ENCODE measurements around the gene PIEZO1.
"Not testable (repeated sequence)": the region's sequence is repeated elsewhere in the genome, so short reads cannot be mapped to it uniquely, and the experiment has no call there.

Gene PIEZO1

DNA sequence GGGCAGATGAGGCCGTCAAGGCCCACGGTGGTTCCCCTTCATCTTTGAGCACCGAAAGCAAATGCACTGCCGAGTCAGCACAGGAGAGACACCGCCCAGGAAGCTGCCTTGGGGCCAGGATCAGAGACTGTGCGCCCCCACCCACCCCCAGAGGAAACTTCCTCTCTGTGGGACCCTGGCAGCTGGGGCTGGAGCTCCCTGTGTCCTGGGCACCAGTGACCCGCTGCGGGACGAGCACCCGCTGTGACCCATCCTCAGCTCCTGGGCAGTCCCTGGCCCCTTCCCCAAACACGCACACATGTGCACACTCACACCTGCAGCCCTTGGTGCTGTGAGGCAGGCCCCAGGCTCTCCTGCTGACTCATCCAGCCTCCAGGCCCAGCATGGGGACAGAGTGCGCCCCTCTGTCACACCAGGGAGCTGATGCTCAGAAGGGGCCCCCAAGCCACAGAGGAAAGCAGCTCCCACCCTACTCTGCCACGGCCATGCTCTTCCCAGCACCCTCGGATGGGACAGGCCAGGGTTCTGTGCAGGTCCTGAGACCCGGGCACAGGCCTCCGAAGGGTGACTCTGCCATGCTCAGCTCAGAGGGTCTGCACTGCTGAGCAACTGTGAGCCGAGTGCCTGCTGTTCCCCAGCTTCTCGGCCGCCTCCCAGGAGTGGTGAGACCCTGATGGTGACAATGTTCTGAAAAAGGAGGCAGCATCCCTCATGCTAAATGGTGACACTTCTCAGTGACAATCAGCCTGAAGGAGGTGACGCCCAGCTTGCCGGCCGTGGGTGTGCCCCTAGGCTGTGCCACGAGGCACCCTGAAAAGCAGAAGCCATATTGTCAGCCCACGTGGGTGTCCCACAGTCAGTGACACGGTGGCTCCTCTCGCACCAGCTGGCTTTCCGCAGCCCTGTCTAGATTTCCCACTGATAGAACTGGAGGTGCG is 3.6 kb downstream of the PIEZO1 start:
- no peak for DNase-seq

DNA sequence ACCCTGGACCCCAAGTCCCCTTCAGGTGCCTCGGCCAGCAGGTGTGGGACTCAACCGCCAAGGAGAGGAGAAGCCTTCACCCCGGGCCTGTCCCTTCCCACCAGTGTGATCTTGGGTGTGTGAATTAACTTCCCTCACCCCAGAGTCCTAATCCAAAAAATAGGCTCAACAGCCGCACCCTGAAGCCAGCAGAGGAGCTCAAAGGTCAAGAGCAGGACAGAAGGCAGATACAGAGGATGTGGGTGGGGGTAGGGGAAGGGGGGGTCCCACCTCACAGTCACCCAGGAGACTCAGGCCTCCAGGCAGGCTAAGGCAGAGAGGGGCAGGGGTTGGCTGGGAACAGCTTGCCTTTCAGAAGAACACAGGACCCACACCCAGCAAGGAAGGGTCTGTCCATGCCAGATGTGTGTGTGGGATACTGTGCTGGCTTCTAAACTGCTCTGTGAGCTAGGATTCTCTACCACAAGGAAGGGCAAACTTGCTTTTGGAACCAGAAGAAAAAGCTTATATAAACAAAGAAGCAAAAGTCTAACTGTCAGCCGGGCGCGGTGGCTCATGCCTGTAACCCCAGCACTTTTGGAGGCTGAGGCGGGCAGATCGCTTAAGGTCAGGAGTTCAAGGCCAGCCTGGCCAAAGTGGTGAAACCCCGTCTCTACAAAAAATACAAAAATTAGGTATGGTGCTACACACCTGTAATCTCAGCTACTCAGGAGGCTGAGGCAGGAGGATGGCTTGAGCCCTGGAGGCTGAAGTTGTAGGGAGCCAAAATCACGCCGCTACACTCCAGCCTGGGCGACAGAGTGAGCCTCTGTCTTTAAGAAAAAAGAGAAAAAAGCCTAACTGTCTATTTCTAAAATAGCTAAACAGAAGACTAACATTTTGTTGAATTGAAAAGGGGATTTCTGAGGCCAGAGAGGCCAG is 4.6 kb downstream of the PIEZO1 start:
- DNase-seq: no peak

DNA sequence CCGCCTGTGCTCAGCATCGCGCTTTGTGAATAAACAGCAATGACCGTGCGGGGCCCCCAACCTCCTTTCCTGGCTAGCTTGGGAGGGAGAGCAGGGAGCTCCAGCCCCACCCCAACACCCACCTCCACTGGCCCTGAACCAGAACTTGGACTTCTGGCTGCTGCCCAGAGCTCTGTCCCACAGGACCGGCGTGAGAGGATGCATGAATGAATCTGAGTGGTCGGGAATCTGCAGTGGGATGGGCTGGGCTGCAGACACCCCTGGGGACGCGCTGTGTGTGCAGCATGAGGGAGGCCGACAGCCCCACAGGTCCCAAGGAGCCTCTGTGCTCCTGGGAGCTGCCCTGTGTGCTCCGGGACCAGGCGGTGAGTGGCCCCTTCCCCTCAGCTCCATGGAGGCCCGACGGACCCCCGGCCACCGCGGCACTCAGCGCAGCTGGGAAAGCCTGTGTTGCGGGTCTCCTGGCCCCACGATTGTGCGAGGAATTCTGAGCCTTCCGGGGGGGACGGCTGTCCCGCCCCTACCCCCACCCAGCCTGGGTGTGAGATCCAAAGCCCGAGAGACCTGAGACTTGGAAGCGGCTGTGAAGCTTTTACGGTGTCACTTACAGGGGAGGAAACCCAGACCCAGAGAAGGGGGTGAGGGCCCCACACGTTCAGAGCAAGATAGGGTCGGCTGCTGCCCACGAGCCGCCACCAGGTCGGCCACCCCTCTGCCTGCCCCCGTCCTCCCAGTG is 5.4 kb downstream of the PIEZO1 start:
- no peak for DNase-seq

DNA sequence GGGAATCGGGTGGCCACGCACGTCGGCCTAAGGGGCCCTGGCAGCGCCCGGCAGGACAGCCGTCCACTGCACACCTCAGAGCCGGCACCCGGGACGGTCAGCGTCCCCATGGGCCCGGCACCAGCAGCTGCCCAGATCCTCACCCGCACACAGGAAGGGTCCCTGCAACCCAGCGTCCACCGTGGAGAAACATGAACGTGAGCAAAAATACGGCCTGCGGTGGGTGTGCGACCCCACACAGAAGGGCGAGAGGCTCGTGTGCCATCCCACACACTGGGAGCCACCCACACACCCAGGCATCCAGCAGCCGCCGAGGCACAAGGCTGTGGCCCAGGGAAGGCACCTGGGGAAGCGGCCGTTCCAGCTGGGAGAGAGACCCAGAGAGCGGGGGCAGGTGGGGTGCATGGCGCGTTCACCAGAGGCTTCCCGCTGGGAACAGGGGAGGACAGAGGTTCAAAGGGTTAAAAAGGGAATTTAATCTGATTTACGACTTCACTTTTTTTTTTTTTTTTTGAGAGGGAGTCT is 6.4 kb downstream of the PIEZO1 start:
- DNase-seq: no peak

DNA sequence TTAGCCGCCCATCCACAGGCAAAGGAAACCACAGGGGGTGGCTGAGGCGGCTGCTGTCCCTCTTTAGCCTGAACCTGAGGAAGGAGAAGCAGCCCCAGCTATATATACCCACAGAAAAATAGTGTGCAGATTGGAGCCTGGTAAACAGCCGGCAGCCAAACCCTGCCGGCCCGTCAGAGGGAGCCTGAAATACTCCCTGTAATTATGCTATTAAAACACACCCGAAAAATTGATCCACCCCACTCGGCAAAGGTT is 6.8 kb downstream of the PIEZO1 start:
- no peak for DNase-seq

DNA sequence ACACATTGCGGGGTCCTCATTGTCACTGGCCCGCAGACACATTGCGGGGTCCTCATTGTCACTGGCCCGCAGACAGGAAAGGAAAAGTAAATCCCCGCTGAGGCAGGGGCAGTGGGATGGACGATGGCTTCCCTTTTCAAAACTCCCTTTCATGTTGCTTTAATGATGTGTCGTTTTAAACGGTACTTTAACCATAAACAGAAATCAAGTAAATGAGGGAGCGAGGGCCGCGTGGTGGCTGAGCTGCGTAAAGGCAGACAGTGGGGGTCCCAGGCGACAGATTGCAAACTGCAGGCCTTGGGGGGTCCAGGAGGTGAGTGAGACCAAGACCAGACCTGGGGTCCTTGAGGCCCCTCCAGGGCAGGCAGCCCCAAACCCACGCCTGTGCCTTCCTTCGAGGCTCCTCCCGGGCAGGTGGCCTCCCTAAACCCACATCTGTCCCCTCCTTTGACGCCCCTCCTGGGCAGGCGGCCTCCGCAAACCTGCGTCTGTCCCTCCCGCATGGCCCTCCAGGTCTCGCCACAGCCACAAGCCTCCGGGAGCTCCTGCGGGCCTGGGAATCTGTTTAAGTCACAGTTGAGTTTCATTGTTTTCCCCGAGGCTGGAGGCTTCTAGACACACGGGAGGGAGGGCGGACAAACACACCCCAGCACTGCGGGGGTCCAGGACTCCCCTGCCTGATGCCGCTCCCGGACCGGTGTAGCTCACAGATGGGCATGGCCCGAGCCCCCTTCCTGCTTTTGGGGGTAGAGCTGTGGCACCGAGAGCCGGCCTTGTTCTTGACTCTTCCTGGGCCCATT is 7.3 kb downstream of the PIEZO1 start:
- DNase-seq: no peak

DNA sequence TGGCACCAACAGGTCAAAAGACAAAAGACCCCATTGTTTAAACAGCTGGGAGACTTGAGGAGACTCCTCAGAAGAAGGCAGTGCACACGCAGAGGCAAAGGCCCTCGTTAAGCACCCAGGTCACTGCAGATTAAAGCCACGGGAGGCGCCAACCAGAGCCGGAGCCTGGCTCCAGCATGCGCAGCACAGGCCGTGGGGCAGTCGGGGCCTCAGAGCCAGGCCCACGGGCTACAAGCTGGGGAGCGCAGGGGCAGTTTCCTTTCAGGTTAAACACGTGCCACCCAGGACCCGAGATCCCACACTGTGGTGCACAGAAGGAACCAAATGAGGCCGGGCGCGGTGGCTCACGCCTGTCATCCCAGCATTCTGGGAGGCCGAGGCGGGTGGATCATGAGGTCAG is 9.2 kb downstream of the PIEZO1 start:
- DNase-seq: no peak

DNA sequence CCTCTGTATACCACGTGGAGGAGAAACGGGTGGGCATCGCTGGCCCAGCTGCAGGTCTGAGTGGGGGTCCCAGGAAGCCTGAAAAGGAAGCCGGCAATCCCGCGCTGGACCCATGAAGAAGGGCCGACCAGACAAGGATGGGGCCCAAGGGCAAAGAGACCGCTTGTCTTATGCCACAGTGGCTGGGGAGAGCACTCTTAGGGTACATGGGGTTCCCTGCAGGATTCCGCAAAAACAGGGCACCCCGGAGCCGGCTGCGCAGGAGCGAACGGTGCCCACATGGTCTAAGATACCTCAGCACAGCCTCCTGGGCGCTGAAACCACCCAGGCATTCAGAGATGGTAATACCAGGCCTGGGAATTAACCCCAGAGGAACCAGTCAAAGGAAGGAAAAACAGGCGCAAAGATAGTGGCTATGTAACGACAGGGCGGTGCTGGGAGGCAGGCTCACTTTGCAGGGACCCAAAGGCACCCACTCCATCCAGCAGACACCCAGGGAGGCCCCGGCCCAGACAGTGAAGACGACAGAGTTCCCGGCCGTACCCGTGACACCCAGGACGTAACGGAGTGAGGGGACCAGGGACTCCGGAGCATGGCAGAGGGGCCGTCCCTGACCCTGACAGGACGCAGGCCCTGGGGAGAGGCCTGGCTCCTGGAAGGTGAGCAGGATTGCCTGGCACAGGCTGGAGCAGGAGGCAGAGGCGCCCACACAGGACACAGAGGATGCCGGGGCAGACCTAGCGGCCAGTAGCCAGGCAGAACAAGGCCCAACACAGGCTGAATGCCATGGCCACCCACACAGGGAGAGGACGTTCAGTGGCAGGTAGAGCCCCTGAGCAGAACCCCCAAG is 10.3 kb downstream of the PIEZO1 start:
- no peak for DNase-seq

DNA sequence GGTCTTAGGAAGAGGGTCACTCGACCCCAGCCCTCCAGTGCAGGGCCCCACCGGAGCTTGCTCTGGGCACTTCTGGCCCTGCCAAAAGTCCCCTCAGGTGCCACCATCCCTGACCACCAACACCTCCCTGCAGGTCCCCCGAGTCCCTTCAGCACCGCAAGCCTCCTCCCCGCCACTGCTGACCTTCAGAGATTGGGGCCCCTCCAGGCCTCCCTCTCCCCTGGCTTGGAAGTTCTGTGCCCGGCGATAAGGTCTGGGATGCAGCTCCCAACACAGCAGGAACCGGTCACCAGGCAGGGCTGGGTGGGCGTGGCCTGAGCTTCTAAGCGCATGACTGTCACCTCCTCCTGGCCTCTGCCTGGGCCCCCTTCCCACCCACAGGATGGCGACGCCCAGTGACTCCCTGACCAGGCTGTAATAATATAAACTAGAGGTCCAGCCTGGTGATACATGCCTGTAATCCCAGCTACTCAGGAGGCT is 11.2 kb downstream of the PIEZO1 start:
- no peak for DNase-seq

DNA sequence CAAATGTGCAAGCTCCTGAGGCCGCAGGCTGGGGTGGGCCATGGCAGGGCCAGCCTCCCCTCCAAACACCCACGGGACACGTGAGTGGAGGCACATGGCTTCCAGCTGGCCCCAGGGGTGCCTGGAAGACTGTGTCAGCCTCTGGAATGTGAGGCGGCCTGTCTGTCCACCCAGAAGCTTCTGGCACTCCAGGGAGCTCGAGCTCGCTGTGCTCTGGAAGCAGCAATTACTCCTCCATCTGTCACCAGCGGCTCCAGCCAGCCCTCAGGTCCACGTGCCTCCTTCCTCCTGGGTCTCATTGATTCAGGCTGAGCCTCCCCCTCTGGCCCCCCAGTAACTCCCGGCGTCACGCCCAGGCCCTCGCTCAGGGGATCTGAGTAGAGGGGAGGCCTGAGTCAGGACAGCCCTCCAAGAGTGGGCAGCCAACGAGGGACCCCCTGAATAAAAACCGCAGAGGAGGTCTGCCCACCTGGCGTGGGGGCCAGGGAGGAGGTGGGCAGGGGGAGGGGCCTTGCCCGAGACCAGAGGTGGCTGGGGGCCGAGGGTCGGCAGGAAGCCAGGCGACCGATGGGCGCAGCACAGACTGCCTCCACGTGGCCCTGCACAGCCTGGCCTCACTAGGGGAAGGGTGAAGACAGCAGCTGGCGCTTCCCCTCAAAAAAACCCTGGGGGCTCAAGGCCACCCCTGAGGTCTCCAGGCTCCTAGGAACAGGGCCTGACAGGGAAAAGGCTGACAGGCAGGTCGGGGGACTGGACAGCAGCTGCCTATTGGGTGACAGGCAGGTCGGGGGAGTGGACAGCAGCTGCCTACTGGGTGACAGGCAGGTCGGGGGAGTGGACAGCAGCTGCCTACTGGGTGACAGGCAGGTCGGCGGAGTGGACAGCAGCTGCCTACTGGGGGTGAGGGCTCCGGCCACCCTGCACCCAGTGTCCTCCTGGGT is 11.9 kb downstream of the PIEZO1 start:
- DNase-seq: no peak

DNA sequence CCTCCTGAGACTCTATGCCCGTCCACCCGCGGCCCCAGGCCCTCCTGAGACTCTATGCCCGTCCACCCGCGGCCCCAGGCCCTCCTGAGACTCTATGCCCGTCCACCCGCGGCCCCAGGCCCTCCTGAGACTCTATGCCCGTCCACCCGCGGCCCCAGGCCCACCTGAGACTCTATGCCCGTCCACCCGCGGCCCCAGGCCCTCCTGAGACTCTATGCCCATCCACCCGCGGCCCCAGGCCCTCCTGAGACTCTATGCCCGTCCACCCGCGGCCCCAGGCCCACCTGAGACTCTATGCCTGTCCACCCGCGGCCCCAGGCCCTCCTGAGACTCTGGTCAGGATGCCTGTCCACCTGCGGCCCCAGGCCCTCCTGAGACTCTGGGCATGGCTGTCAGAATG is 13.2 kb downstream of the PIEZO1 start:
- not testable (repeated sequence) for DNase-seq

DNA sequence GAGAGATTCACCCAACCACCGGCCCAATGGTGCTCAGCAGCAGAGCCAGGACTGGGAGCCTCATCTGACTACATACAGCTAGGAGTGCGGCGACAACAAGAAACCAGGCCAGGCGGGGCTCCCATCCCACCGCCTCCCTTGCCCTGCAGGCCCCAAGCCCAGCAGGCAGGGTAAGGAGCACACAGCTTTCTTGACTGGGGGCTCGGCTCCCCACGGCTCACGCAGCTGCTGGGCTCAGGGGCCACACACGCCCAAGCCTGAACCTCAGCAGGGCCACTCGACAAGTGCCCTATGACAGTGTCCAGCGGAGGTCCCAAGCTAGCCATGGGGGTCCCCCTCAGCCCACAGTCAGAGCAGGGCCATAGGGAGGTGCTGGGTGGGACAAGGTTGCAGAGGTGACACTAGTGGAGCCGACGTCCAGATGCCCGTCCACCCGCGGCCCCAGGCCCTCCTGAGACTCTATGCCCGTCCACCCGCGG is 13.7 kb downstream of the PIEZO1 start:
- DNase-seq: no peak

DNA sequence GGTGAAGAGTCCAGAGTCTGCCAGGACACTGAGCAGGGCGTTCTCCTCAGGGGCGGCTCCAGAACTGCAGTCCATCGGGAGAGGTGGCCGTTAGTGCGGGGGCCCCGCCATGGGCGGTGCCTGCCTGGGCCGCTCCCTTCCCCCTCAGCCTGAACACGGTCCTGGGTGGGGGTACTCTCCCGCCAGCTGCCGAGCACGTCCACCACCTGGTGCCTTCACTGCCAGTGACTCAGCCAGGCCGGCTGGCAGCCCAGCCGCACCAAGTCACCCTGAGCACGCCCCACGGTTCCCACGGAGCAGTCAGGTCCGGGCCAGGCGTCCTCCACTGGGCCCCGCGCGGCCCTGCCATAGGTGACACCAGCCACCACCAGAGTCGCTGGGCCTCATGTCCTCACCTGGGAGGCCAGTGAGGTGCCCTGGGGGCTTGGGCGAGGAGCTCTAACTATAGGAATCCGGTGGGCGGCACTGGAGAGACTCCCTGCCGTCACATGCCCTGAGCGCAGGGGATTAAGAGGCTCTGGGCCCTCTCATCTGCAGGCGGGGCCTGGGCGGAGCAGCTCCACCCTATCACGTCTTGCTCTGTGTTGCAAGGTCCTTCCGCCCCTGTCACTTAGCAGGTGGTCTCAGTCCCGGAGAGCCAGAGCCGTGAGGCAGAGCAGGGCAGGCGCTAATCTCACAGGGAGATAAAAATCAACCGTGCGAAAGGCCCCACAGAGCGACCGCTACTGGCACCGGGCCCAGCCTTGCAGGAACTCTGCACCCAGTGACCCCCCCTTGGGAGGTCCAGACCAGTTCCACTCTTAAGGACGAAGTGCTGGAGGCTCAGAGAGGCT is 14.3 kb downstream of the PIEZO1 start:
- DNase-seq: no peak

DNA sequence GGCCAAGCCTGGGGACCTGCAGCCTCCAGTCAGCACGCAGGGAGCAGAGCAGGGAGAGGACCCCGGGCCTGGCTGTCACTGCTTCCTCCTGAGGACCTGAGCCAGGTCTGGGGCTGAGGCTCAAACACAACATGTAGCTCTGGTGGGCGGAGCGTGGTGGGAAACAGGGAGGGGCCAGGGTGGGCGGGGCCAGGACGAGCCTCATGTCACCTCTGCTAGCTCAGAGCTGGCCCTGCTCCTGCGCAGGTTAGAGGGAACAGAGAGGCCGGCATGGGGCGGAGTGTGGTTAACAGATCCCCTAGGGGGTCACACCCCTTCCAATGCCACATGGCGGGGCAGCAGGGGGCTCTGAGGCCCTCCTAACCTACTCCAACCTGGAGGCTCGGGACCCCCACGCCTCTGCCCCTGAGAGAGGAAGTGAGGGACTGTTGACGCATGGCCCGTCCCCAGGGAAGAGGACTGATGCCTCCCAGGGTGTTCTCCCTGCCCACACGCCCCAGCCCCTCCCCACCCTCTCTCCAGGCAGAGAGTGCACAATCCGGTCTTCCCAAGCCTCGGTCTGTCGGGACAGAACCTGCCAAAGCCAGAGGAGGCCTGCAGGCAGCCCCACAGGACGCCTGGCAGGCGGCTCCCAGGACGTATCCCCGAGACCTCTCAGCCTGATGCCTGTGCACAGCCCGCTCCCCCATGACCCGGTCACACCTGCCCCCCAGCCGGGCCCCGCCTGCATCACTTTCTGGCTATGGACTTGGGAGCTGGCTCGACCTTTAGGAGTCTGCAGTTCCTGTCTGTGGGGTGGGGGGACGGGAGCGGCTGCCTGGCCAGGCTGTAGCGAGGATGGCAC is 15.2 kb downstream of the PIEZO1 start:
- DNase-seq: no peak

DNA sequence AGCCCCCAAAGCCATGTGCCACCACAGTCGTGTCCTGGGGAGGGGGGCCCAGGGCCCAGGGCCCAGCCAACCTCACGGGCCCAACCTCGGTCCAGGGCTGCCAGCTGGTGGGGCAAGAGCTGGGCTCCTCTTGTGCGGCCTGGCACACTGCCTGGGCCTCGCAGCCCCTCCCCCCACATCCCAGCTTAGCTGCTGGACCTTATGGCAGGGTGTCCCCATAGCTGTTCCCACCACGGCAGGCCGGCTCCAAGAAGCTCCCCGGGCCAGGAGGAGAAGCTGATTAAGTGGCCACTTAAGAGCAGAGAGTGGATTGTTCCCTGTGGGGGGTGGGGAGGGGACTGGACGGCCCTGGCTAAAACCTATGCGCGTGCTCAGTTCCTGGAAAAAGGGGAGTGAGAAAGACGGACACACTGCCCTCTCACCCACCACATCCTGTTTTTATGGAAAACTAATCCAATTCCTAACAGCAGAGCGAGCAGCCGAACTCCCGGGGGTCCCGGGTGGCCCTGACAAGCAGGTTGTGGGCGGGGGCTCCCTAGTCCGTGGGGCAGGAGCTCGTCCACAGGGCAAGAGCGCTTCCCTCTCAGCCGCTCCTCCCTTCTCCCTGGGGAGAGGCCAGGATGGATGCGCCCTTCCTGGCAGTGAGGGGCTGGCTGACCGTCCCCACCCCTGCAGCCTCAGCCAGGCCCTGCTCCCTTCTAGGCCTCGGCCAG is 16.8 kb downstream of the PIEZO1 start:
- no peak for DNase-seq

DNA sequence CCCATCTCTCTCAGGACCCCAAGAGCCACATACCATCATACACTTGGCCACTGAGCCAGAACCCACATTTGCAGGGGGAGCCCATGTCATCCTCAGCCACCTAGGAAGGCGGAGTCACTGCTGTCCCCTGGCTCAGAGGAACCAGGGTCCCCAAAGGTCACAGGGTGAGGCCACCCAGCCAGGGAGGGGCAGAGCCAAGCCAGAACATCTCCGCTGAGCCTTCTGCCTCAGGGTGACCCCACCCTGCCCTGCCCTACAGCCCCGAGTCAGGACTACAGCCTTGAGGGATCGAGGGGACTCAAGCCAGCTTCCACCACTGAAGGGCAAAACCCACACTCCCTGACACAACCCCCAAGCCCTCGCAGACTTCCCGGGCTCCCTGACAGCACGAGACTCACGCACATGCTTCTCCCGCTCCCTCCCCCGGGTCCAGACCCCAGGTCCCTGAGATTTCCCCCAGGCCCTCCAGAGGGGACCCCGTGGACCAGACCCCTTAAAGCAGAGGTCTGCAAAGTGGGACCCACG is 17.4 kb downstream of the PIEZO1 start:
- no peak for DNase-seq

DNA sequence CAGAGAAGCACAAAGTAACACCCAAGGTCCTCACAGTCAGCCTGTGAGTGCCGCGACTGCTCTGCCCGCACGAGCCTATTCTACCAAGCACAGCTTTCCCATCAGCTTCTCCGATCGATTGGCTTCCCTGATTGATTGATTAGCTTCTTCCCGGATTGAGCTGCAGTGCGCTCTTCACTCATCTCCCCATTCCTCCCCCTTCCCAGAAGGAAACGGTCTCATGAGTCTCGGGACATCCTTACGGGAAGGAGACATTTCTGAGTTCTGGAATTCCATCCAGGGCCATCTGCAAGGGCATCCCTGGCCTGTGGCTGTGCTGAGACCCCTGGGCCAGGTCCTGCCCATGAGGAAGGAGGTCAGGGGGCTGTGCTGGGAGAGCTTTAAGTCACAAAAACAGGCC is 18.0 kb downstream of the PIEZO1 start:
- DNase-seq: no peak

Measured in SIG-M5 (cell line).